Kidney capillary endothelial cell (primary cell): ENCODE measurements around the gene ELFN1.

Source experiments
- DNase-seq: peaks from one replicate; pipeline ENCODE4 v3.0.0-alpha.2; 2018; ENCODE audit warnings: low spot score

Gene ELFN1

DNA sequence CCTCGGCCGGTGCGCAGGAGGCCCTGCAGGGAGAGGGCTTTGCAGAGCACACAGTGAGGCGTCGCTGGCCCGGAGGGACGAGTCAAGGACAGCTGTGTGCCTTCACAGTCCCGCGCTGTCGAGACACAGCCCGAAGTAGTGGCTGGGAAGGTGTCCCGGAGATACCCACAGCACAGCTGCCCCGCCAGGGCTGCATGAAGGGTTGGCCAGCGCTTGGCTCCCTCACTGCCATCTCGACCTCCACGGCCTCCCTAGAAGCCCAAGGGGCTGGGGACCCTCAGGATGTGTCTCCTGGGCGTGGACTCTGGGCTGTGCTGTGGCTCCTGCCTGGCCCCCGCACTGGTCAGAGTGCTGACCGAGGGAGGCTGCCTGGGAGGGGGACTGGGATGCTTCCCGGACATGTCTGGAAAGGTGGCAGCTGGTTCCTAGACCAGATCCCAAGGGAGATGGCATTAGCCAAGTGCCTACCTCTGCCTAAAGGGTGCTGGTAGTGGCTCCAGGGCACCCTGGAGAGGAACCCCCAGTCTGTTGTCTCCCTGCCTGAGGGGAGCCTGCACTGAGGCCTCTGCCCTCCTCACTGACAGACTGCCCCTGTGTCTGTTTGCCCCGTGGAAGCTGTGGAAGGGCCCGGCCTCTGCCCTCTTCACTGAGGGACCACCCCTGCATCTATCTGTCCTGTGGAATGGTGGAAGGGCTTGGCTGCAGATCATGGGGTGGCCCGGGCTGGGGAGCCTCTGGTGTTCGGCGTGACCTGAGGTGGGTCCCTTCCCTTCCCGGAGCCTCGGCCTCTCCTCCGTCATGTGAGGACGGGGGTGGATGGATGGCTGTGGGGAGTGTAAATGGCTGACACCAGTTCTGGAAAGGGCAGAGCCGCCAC is 5.8 kb downstream of the ELFN1 start:
- DNase-seq = no peak

DNA sequence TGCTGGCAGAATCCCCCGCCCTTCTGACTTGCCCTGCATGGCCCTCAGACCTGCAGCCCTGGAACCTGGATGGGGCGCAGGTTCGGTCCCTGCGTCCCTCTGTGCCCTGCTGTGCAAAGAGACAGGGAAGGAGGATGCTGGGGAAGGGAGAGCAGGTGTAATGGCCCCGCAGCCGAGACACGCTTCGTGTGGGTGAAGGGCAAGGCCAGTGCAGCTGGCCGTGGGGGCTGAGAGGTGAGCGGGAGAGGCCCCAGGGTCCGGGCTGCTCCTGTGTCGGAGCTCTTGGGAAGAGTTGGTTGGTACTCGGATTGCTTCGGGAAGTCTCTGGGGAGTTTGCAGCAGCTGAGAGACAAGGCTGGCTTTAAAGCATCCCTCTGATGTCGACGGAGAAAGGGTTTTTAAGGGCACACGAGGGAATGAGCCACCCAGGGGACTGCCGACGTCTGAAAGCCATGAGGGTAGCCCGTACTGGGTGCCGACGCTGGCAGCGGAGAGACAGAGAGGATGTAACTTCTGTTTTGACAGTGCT is 6.5 kb downstream of the ELFN1 start:
- no peak for DNase-seq

DNA sequence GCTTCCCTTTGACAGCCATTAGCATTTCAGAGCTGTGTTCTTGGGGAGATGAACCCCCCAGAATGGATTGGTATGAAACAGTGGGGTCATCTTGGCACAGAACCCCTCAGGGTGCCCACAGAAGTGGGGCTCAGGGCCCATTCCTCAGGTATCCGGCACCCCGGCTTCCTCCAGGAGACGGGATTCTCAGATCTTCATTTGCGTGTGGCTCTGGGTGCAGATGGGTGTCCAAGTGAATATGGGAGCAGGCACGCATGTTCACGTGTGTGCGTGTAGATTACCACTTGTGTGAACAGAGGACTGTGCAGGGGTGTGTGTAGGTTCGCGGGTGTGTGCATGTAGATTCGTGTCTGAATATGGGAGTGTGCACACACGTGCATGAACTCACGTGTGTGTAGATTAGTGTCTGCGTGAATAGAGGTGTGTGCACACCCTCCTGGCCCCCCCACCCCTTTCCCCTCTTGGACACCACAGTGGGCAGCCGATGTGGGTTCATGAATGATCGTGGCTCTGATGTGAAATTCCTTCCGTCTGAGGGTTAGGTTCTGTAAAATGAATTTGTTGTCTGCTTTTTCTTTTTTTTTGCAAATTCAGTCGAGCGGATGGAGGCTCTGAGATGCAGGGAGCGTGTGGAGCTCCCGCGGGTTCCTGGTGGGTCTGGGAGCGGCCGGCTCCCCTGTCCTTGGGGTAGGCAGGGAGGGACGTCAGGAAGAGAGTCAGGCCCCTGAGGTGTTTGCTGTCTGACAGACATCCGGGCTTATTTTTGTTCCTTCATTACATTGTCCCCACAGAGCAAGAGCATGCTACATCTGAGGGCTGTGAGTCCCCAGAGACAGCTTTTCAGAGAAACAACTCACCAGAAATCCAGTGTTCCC is 7.4 kb downstream of the ELFN1 start:
- DNase-seq = no peak

DNA sequence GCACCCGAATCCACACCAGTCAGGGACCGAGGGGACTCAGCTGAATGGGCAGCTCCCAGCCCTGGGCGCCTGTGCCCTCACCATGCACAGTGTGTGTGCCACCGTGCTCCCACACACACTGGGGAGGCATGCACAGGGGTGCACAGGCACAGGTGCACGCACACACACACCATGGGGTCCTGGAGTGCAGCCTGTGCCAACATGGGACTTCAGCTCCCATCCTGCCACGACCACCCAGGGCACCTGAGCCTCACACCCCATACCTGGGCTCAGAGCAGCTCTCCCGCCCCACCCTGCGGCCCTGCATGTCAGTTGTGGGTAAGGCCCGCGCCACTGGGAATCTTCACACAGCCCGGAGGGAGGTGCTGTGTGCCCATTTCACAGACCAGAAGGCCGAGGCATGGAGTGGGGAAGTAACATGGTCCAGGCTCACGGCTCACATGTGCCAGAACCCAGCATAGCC is 8.0 kb downstream of the ELFN1 start:
- DNase-seq = no peak

DNA sequence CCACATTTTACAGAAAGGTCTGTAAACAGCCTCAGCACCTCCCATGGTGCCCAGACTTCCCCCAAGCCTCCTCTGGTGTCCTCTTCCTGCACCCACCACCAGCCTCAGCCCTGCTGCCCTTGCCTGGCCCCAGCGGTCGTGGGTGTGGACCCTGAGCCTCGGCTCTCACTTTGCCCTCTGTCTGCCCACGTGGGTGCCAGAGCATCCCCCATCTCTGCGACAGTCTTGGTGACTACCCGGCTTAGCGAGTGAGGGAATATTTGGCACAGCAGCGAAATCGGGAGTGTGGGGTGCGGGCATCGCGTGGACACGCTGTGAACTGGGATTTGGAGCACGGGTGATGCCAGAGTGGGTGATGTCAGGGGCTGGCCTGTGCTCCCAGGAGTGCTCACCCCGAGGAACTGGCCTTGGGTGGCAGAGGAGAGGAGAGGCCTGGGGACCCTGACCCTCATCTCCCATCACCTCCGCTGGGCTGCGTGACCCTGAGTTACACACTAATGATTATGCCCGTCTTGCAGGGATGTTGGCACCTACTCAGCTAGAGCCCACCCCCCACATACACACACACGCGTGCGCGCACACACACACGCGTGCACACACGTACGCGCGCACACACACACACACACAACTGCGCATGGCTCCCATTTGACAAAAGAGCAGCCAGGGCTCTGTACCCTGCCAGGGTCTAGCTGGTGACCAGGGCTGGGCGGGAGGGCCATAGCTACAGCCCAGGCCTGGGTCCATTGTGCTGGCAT is 8.7 kb downstream of the ELFN1 start:
- DNase-seq = no peak

DNA sequence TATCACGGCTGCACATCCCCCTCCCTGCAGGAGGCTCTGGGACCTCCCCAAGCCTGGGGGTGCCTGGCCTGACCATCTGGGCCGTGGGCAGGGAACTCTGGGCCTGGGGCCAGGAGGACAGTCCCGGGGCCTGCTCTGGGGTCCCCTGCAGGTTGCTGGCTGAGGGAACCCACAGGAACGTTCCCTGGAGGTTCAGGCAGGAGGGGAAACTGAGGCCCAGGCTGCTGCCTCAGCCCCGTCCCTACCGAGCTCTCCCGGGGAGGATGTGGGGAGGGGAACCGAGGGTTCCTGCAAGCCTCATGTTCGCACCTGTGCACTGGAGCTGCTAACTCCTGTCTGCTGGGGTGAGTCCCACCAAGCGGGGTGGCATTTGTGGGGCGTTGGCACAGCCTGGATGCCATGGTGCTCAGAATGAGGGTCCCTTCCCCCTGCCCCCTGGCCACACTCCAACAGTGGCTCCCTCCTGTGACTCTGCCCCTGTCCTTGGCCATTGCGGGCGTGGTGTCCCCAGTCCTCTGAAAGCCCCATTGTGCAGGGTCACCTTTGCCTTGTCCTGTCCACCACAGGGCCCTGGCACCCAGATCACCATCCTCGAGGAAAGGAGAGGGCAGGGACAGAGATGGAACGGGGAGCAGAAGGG is 9.4 kb downstream of the ELFN1 start:
- no peak for DNase-seq

DNA sequence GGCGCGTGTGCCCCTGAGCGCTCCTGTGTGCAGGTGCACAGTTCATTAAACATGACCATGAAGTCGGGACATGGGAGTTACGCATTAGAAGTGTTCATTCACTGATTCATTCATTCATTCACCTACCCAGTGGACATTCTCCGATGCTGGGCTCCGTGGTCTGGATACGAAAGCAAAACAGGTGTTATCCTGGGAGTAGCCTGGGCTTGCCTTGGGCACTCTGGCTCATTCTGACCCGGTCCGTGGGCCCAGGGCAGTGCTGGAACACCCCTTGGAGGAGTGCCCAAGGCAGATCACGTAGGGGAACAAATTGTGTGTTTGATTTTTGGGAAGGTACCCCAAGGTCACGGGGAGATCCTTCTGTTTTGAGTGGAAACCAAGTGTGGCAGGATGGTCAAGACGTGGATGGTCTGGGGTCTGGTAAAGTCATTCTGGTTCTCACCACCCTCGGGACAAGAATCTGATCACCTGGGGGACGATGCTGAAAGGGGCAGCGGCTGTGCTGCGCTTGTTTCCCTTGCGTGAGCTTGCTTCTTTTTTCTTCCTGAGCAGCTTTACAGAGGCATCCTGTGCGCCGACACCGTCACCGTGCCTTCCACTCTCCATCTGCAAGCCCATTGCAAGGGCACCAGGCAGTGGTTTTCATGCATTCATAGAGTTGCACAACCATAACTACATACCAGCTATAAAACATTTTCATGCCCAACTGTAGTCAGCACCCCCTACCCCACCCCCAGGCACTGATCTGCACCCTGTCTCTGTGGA is 10.1 kb downstream of the ELFN1 start:
- DNase-seq = no peak

DNA sequence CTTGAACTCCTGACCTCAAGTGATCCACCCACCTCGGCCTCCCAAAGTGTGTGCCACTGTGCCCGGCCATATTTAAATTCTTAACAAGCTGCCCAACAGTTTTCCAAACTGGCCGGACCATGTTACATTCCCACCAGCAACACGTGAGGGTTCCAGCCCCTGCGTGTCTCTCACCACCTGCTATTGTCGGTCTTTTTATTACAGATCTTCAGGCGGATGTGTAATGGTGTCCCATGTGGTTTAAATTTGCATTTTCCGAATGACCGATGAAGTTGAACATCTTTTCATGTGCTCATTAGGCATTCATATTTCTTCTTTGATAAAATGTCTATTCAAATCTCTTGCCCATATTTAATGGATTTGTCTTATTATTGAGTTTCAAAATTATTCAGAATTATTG is 11.5 kb downstream of the ELFN1 start:
- DNase-seq = no peak

DNA sequence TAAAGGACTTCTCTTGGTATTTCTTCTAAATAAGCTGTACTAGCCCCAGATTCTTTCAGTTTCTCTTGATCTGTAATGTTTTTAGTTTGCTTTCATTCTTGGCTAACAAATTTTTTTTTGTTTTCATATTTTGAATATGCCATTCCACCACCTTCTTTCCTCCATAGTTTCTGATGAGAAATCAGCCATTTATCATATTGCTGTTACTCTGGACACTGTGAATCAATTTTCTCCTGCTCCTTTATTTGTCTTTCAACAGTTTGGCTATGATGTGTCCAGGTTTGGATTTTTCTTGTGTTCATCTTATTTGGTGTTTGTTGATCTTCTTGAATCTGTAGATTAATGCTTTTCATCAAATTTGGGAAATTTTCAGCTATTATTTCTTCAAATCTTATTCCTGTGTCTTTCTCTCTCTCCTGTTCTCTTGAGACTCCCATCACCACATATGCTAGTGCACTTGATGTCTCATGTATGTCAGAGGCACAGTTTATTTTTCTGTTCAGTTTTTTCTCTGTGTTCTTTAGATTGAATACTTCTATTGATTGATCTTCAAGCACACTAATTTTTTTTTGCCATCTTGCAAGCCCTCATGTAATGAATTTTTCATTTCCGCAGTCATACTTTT is 15.0 kb downstream of the ELFN1 start:
- DNase-seq = no peak

DNA sequence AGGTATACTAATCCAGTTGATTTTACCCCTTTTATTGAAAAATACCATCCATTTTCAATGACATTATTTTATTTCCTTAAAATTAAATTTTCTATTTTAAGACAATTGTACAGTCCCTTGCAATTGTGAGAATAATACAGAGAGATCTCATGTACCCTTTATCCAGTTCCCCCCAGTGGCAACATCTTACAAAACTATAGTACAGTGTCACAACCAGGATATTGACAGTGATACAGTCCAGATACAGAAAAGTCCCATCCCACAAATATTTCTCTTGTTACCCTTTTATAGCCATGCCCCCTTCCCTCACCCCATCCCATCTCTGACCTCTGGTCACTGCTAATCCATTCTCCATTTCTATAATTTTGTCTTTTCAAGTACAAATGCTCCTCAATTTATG is 18.5 kb downstream of the ELFN1 start:
- DNase-seq = no peak

DNA sequence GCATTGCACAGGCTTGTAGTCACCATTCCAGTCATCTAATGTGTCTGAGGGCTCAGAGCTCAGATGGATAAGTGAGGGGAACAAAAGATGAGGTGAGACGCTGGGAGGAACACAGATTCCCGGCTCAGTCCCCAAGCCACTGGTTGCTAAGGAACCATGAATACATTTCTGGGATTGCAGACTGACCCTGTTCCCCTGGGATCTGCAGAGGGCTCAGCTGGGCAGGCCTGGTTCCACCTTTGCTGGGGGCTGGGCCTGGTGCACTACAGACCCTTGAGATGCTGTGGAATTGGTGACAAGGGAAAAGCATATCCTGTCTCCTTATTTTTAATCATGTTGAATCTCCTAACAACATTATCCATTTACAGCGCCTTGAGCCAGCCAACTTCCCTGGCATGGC is 19.2 kb downstream of the ELFN1 start:
- DNase-seq = no peak

DNA sequence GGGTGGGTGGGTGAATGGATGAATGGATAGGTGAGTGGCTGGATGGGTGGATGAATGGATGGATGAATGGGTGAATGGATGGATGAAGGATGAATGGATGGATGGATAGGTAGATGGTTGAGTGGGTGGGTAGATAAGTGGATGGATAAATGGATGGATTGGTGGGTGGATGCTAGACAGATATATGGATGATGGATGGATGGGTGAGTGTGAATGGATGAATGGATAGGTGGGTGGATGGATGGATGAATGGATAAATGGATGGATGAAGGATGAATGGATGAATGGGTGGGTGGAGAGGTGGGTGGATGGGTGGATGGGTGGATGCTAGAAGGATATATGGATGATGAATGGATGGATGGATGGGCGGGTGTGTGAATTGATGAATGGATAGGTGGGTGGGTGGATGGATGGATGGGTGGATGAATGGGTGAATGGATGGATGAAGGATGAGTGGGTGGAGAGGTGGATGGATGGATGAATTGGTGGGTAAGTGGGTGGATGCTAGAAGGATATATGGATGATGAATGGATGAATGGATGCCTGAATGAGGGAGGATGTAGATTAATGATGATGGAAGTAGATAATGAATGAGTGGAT is 20.4 kb downstream of the ELFN1 start:
- DNase-seq = no peak

DNA sequence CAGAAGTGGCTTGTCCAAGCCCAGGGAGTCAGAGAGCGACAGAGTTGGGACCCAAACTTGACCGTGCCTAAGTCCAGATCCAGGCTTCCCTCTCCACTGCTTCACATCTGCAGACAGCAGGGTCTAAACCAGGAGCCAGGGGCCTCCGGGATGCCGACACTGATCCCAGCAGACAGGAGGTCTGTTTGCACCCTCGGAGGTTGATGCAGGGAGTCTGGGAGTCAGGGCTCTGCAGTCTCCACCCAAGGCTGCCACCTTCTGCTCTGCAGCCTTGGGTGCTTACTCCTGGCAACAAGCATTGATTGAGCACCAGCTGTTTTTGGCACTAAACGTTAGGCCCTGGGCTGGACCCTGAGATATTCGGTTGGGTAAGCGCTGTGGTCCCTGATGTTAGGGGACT is 21.0 kb downstream of the ELFN1 start:
- no peak for DNase-seq

DNA sequence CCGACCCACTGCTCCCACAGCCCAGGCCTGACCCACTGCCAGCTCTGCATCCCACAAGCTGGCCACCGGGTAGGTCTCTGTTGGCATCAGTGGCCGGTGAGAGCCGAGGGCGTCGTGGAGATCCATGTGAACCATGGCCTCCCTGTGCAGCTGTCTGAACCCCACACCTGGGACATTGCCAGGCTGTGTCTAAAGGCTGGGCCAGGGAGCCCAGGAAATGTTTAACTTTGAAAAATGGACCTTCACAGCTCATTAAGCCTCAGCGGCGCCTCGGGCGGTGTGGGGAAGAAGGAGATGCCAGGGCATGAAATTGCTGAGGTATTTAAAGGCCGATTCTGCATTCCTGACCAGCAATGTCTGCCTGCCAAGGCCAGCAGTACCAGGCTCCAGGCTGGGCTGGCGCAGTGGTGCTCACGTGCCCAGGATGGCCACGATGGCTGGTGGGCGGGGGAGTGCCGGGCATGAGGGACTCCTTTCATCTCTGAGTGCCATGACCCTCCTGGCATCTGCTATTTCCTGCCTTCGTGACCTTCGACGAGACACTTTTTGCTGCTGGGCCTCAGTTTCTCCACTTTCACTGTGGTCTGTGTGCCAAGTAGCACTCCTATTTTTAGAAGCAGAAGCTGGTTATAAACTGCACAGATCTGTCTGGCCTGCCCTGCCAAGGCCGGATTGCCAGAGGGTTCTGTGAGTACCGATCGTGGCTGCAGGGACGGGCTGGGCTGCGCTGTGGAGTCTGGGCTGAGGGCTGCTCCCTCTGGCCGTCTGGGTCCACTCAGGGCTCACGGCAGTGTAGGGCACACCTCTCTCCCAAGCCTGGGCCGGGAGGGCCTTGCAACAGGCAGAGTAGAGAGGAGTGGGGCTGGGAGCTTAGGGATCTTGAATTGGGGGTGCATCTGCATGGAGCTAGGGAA is 21.8 kb downstream of the ELFN1 start:
- no peak for DNase-seq

DNA sequence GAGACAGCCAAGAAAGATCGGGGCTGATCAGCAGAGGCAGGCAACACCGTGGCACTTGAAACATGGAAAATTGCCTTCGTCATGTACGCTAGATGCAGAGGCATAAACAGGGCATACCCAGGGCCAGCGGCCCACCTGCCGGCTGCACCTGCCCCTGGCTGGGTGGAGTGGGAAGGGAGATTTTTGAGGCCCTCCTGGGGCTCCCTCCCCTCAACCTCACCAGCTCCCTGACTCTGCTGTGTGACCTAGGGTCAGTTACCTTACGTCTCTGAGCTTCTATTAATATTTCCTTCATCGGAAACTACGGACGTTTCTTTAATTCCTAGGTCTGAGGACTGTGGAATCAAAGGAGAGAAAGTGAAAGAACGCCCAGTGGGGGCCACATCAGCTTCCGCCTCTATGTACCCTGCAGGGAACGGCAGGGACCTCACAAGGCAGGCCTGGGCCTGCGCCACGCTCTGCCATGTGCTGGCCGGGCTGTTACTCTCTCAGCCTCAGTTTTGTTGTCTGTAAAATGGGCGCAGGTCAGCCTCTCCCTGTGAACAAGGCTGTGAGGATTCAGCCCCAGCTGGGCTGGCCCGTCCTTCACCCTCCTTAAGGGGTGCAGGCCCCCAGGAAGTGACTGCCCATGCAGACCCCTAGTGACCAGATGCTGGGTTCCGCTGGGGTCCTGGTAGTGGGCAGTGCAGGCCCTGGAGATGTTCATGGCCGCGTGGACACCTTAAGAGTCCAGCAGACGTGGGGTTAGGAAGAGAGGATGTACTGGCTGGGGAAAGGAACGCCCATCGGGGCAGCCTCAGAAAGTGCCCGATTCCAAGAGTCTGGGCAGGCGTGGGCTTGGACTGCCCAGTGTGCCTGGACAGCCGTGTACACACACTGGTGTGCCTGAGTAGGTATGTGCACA is 22.7 kb downstream of the ELFN1 start:
- no peak for DNase-seq

DNA sequence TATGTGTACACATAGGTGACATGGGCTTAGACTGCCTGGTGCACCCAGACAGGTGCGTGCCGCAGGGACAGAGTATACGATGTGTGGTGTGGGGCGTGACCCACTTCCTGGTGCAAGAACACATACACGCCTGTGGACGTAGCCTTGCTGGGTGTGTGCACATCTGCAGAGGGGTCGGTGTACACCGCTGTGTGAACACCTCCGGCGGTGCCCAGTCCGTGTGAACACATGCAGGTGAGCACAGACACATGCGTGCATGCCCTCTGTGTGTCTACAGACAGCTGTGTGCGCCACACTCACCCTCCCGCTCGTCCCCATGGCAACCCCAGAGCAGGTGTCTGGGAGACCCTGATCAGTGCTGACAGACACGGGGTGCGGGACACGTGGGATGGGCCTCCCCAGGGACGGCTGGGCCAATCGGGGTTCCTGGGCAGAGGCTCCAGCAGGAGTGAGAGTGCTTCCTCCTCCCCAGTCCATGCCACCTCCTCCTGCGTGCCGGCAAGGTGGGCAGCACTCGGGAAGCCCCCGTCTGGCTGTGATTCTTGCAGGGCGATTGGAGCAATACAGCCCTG is 23.4 kb downstream of the ELFN1 start:
- no peak for DNase-seq

DNA sequence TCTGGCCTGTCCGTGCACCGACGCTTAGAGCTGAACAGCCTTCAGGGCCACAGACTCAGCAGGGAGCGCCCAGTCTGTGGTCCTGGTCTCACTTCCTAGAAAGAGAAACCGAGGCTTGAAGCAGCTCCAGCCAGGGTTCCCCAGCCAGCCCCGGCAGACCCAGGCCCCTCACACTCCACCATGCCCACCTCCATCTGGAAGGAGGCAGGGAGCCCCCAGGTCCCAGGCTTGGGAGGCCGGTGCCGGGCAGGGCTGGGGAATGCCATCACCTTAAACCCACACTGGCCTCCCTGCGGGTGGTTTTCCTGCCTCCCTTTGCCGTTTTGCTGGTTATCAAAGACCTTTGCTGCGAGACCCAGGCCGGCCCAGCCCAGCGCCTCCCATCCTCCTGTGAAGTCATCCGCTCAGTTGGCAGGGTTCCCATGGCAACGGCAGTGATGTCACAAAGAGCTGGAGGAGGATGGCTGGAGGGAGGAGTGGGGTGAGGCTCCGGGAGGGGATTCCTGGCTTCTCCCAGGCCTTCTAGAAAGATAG is 24.0 kb downstream of the ELFN1 start:
- DNase-seq = no peak
